Nephron progenitor cell (in vitro differentiated cells): ENCODE results near the gene CFTR.

Experiments
- DNase-seq: peaks from one replicate; pipeline ENCODE4 v3.0.0; 2021
- H3K27ac Mint-ChIP-seq: 2 replicates; pipeline ENCODE4 v1.8.0; 2021; ENCODE audit warnings: mild to moderate bottlenecking, moderate library complexity, mixed read lengths
- H3K27me3 Mint-ChIP-seq: 2 replicates; pipeline ENCODE4 v1.8.0; 2021; ENCODE audit warnings: mild to moderate bottlenecking, low read depth, mixed read lengths; ENCODE audit not compliant: poor library complexity
- H3K36me3 Mint-ChIP-seq: 2 replicates; pipeline ENCODE4 v1.8.0; 2021; ENCODE audit warnings: low read depth, mixed read lengths
- H3K4me1 Mint-ChIP-seq: 2 replicates; pipeline ENCODE4 v1.8.0; 2021; ENCODE audit warnings: mixed read lengths
- H3K4me3 Mint-ChIP-seq: 2 replicates; pipeline ENCODE4 v1.8.0; 2021; ENCODE audit warnings: mild to moderate bottlenecking, moderate library complexity, mixed read lengths
- H3K9me3 Mint-ChIP-seq: 2 replicates; pipeline ENCODE4 v1.8.0; 2021; ENCODE audit warnings: mild to moderate bottlenecking, moderate library complexity, mixed read lengths
- CTCF ChIP-seq: fragments of 200-600 bp; sonication (generic); IDR thresholded peaks from 2 replicates; pipeline ENCODE4 v1.5.0; 2021; ENCODE audit warnings: antibody characterized with exemption

The CFTR gene

GRCh38 chr7:117717357-117717756 lies 237.5 kb downstream of the CFTR start:
- H3K4me1 Mint-ChIP-seq, result peaks cover 18% of the 10 kb centered on the region
- H3K4me3 Mint-ChIP-seq, result no peak overlapping the region
- no peak for TF ChIP-seq CTCF
- H3K36me3 Mint-ChIP-seq, result peaks cover 78% of the 10 kb centered on the region
- no peak for DNase-seq
- H3K9me3 Mint-ChIP-seq, result no peaks in the 10 kb centered on the region
- H3K27ac Mint-ChIP-seq, result no peak overlapping the region
- no peaks in the 10 kb centered on the region for H3K27me3 Mint-ChIP-seq
